Iris pigment epithelial cell (primary cell): ENCODE data around the gene ESR1.
"Not testable (repeated sequence)": the region's sequence is repeated elsewhere in the genome, so short reads cannot be mapped to it uniquely, and the experiment has no call there.

Source experiments
- DNase-seq: peaks from one replicate; pipeline ENCODE4 v3.0.0-alpha.2; 2011; ENCODE audit warnings: low read depth

ESR1 gene

GRCh38 chr6:152054441-152054840, 247.0 kb downstream of the ESR1 start:
- peak; percentile 6 for DNase-seq

DNA sequence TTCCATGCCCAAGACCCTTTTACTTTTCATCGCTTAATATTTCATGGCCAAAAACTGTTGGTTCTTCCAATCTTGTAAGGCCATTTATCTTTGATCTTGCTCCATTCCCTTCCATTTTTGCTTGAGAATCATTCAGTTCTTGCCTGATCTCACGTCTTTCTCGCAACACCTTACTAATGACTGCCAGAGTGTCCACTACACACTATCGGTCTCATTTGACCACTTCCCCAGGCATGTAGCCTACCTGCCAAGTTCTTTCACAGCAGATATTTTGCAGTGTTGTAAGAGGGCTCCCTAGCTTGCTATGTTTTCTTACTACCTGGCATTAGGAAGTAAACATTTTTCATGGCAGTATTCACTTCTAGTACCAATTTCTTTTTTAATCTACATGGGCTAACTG, 248.0 kb downstream of the ESR1 start:
- DNase-seq: no peak

- DNase-seq: no peak
These were observed 250.5 kb downstream of the ESR1 start for GRCh38 chr6:152057832-152058498.

DNA sequence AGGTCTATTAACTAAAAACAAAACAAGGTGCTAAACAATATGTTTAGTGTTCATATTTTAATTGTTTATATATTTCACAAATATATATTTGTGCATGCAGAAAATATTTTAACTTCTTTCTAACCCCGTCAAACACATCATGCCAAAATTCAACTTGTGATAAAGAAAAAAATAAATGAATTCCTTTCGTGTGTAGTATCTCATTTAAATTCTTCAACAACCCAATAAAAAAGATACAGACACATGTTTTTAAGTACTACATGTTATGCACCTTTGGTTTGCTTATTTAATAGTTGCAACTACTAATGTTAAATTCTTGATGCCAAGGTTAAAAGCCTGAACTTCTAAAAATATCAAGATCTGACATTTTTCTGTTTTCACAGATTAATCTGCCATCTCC, 252.4 kb downstream of the ESR1 start:
- DNase-seq: no peak

DNA sequence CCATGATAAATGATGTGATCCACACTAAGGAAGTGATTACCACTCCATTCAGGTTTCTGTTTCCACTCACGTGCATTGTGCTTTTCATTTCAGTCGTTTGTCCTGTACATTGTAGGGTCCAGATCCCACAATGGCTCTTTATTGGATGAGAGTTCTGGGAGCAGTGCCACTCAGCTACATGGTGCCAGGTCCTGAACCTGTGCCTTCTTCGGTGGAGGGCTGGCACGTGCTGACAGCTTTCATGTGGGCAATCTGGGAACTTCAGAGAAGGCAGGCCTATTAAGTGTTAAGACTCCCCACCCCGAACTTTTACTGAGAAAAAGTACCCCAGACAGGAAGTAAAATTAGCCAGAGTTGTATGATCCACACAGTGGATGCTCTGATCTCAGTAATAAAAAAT, 255.0 kb downstream of the ESR1 start:
- no peak for DNase-seq

- DNase-seq: no peak
These were observed 255.9 kb downstream of the ESR1 start for GRCh38 chr6:152063170-152063921.

GRCh38 chr6:152068622-152069261, 261.3 kb downstream of the ESR1 start:
- DNase-seq: no peak

- DNase-seq: no peak
These were observed 263.1 kb downstream of the ESR1 start for GRCh38 chr6:152070556-152070955.

- no peak for DNase-seq
These were observed 263.8 kb downstream of the ESR1 start for GRCh38 chr6:152071318-152071717.

GRCh38 chr6:152071843-152072242, 264.4 kb downstream of the ESR1 start:
- DNase-seq: no peak

DNA sequence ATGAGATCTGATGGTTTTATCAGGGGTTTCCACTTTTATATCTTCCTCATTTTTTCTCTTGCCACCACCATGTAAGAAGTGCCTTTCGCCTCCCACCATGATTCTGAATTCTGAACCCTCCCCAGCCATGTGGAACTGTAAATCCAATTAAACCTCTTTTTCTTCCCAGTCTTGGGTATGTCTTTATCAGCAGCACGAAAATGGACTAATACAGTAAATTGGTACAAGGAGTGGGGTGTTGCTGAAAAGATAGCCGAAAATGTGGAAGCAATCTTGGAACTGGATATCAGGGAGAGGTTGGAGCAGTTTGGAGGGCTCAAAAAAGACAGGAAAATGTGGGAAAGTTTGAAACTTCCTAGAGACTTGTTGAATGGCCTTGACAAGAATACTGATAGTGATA, 268.8 kb downstream of the ESR1 start:
- not testable (repeated sequence) for DNase-seq

DNA sequence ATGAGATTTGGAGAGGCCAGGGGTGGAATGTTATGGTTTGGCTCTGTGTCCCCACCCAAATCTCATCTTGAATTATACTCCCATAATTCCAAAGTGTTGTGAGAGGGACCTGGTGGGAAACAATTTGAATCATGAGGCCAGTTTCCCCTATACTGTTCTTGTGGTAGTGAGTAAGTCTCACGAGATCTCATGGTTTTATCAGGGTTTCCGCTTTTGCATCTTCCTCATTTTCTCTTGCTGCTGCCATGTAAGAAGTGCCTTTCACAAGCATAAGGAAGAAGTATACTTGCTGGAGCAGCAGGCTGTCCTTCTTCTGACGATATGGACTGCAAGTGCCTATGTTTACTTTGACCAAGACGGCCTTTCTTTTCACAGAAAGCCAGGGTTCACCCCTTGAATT, 270.5 kb downstream of the ESR1 start:
- DNase-seq: no peak

DNA sequence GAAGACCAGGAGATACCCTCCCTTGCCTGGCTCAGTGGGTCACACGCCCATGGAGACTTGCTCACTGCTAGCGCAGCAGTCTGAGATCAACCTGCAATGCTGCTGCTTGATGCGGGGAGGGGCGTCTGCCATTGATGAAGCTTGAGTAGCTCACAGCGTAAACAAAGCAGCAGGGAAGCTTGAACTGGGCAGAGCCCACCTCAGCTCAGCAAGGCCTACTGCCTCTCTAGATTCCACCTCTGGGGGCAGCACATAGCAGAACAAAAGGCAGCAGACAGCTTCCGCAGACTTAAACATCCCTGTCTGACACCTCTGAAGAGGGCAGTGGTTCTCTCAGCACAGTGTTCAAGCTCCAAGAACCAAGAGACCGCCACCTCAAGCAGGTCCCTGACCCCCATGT, 271.3 kb downstream of the ESR1 start:
- DNase-seq: no peak

- DNase-seq: no peak
These were observed 278.0 kb downstream of the ESR1 start for GRCh38 chr6:152085451-152085921.

- DNase-seq: no peak
These were observed 278.9 kb downstream of the ESR1 start for GRCh38 chr6:152086223-152086873.

- no peak for DNase-seq
These were observed 279.6 kb downstream of the ESR1 start for GRCh38 chr6:152087096-152087495.

- DNase-seq: no peak
These were observed 280.2 kb downstream of the ESR1 start for GRCh38 chr6:152087701-152088100.

DNA sequence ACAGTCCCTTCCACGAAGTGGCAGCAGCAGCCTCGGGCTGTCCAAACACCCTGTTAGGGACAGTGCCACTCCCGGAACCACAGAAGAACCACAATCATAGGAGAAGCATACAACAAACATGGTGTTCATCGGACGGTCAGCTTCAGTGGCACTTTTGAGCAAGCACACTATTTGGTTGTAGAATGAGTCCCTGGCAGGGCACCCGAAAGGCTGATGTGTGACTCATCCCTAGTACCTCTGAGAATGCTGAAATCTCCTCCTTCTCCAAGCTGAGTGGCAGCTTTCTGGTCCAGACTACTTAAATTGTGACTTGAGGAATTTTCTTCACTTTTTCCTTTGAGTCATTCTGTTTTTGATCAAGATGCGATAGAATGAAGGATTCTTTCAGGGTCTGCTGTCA, 282.5 kb downstream of the ESR1 start:
- DNase-seq: peak; percentile 61

DNA sequence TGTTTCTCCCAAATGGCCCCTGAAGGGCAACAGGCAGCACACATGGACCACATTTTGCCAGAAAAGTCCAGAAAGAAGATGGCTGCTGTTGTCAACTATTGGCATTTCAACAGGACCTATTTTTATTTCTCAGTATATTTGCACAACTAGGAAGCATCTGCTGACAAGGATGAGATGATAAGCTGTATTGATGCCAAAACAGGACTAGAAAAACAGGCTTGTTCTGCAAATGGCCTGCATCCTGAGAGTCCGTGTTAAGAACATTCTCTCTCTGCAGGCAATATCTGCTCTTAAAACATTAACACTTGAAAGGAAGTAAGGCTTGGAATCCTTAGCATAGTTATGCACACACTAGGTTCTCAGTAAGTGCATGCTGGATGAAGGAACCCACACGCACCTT, 283.7 kb downstream of the ESR1 start:
- DNase-seq: no peak

DNA sequence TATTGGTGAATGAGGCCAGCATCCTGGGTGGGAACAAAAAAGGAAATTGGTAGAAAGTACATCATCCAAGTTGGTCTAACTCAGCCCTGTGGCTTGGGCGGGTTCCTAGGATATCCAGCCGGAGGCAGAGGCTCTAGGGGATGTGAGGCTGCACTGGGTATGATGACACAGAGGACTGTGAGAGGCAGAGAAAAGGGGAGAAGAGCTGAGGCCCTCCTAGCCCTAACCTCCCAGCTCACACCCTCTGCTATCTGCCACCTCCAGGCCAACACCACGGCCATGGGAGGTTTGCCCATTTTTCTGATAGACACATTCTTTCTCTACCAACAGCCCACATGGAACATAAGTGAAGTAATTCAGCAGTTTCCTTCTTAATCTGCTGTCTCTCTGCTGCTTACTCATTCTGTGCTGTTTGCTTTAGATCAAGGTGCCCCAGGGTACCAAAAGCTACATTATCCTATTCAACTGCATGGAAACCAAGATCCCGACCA, 284.4 kb downstream of the ESR1 start:
- peak; percentile 54 for DNase-seq

DNA sequence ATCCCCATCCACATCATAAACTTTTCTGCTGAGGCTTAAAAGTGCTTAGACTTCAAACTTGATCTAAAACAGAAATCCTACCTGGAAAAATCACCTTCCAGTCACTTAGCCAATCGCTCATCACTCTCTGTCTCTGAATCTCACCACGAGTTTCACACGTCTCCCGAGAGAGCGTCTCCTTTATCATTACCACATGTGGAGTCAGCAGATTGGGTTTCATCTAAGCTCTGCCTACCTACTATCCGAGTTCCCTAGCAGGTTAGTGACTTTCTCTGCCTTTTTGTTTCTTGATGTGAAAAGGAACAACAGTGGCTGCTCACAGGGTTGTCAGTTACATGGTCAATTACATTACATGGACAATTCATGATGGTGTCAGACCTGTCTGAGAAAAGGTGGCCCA, 286.2 kb downstream of the ESR1 start:
- no peak for DNase-seq

DNA sequence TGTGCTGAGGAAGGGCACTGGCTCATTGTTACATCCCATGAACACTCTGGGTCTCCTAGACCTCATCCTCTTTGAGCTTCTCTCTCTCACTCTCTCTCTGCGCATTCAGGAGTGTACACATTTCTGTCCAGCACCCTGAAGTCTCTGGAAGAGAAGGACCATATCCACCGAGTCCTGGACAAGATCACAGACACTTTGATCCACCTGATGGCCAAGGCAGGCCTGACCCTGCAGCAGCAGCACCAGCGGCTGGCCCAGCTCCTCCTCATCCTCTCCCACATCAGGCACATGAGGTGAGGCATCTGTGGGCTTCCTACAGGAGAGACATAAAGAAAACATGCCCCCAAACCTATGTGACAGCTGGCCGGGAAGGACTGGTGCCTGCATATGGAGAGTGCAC, 286.8 kb downstream of the ESR1 start:
- no peak for DNase-seq
